Stimulated activated naive CD8-positive, alpha-beta T cell treated with anti-CD3 and anti-CD28 coated beads, Interleukin-15, amount 100 ng/mL, for 72 hours (primary cell): Measurements from ENCODE around the gene UNKL.
A peak's percentile ranks its signal among the peaks of the same experiment; 100 is the strongest.

Source experiments
- ATAC-seq: fragments of 150-1000 bp; cut with Tn5 transposase; 2 replicates; pipeline ENCODE4 v1.10.0; 2021; ENCODE audit warnings: mild to moderate bottlenecking, moderate library complexity
- DNase-seq, 2 donors: peaks; one replicate each; pipeline ENCODE4 v3.0.0; 2021 to 2022
- H3K27ac Mint-ChIP-seq, 2 donors: one replicate each; pipeline ENCODE4 v1.8.0; 2022; ENCODE audit warnings: mild to moderate bottlenecking in 2 of 2, mixed read lengths in 2 of 2, moderate library complexity in 2 of 2
- H3K27me3 Mint-ChIP-seq: one replicate; pipeline ENCODE4 v1.8.0; 2022; ENCODE audit warnings: mixed read lengths
- H3K4me1 Mint-ChIP-seq: one replicate; pipeline ENCODE4 v1.8.0; 2022; ENCODE audit warnings: mild to moderate bottlenecking, mixed read lengths
- H3K4me3 Mint-ChIP-seq, 2 donors: one replicate each; pipeline ENCODE4 v1.8.0; 2022; ENCODE audit warnings: mild to moderate bottlenecking in 2 of 2, mixed read lengths in 2 of 2, moderate library complexity in 1 of 2
- H3K9me3 Mint-ChIP-seq, 2 donors: one replicate each; pipeline ENCODE4 v1.8.0; 2022; ENCODE audit warnings: mixed read lengths in 2 of 2

Gene UNKL

GRCh38 chr16:1338855-1339675 is 75.4 kb downstream of the UNKL start:
- peaks cover 50% of the 10 kb centered on the region for H3K4me1 Mint-ChIP-seq
- ATAC-seq (no peak), DNase-seq (no peak)
- H3K9me3 Mint-ChIP-seq = no peaks in the 10 kb centered on the region
- no peak overlapping the region for H3K27ac Mint-ChIP-seq
- H3K27me3 Mint-ChIP-seq = peaks cover 28% of the 10 kb centered on the region
- H3K4me3 Mint-ChIP-seq = no peak overlapping the region

GRCh38 chr16:1338119-1338730 is 76.3 kb downstream of the UNKL start:
- no peak overlapping the region for H3K27ac Mint-ChIP-seq
- H3K27me3 Mint-ChIP-seq = peaks cover 28% of the 10 kb centered on the region
- peak; percentile 34 to 43 for DNase-seq
- H3K9me3 Mint-ChIP-seq = no peaks in the 10 kb centered on the region
- ATAC-seq = no peak
- H3K4me3 Mint-ChIP-seq = no peak overlapping the region
- H3K4me1 Mint-ChIP-seq = peaks cover 42% of the 10 kb centered on the region

GRCh38 chr16:1337486-1337885 is 77.0 kb downstream of the UNKL start:
- H3K4me1 Mint-ChIP-seq = peaks cover 40% of the 10 kb centered on the region
- H3K27ac Mint-ChIP-seq = no peak overlapping the region
- ATAC-seq (no peak), DNase-seq (no peak)
- peaks cover 35% of the 10 kb centered on the region for H3K27me3 Mint-ChIP-seq
- H3K4me3 Mint-ChIP-seq = no peak overlapping the region
- H3K9me3 Mint-ChIP-seq = no peaks in the 10 kb centered on the region

- no peak for DNase-seq
- Mint-ChIP-seq H3K27me3 (peaks cover 44% of the 10 kb centered on the region), H3K27ac (no peak overlapping the region), H3K4me3 (no peak overlapping the region), H3K4me1 (peaks cover 40% of the 10 kb centered on the region), H3K9me3 (no peaks in the 10 kb centered on the region)
- ATAC-seq = no peak
These were observed 77.9 kb downstream of the UNKL start for GRCh38 chr16:1336619-1337018.

- no peak overlapping the region for H3K27ac Mint-ChIP-seq
- peaks cover 50% of the 10 kb centered on the region for H3K27me3 Mint-ChIP-seq
- H3K4me1 Mint-ChIP-seq = peaks cover 43% of the 10 kb centered on the region
- no peak for DNase-seq
- no peak for ATAC-seq
- H3K4me3 Mint-ChIP-seq = no peak overlapping the region
- no peaks in the 10 kb centered on the region for H3K9me3 Mint-ChIP-seq
These were observed 78.5 kb downstream of the UNKL start for GRCh38 chr16:1335996-1336395.

- Mint-ChIP-seq H3K9me3 (no peaks in the 10 kb centered on the region), H3K27me3 (peaks cover 52% of the 10 kb centered on the region), H3K4me1 (peaks cover 43% of the 10 kb centered on the region), H3K27ac (no peak overlapping the region), H3K4me3 (no peak overlapping the region)
- ATAC-seq (no peak), DNase-seq (no peak)
These were observed 79.1 kb downstream of the UNKL start for GRCh38 chr16:1335211-1335971.

GRCh38 chr16:1334739-1335138 is 79.8 kb downstream of the UNKL start:
- Mint-ChIP-seq H3K9me3 (no peaks in the 10 kb centered on the region), H3K4me1 (peaks cover 43% of the 10 kb centered on the region), H3K4me3 (no peak overlapping the region), H3K27ac (no peak overlapping the region), H3K27me3 (peaks cover 52% of the 10 kb centered on the region)
- ATAC-seq = no peak
- no peak for DNase-seq

GRCh38 chr16:1333854-1334700 is 80.4 kb downstream of the UNKL start:
- ATAC-seq (no peak), DNase-seq (no peak)
- H3K4me1 Mint-ChIP-seq = peaks cover 43% of the 10 kb centered on the region
- no peaks in the 10 kb centered on the region for H3K9me3 Mint-ChIP-seq
- peak overlapping the region in 1 of 2 donors; percentile 54 for H3K4me3 Mint-ChIP-seq
- no peak overlapping the region for H3K27ac Mint-ChIP-seq
- H3K27me3 Mint-ChIP-seq = peaks cover 52% of the 10 kb centered on the region

GRCh38 chr16:1333149-1333812 is 81.2 kb downstream of the UNKL start, which contains the start of gene BAIAP3:
Gene BAIAP3 (plus strand): TSS chr16:1333645. CDS start chr16:1338550, 4,905 bp downstream.
- DNase-seq (peak in 1 of 2 donors; percentile 53), ATAC-seq (peak; percentile 64)
- H3K27ac Mint-ChIP-seq = no peak within 1 kb of the TSS
- no peaks in the 10 kb centered on the region for H3K9me3 Mint-ChIP-seq
- H3K4me3 Mint-ChIP-seq = peak within 1 kb of the TSS; percentile 71 to 77
- peaks cover 52% of the 10 kb centered on the region for H3K27me3 Mint-ChIP-seq
- peaks cover 43% of the 10 kb centered on the region for H3K4me1 Mint-ChIP-seq

GRCh38 chr16:1332618-1333148 is 81.8 kb downstream of the UNKL start:
- ATAC-seq (peak; percentile 13), DNase-seq (no peak)
- peak overlapping the region; percentile 71 to 77 for H3K4me3 Mint-ChIP-seq
- H3K4me1 Mint-ChIP-seq = peaks cover 43% of the 10 kb centered on the region
- H3K27ac Mint-ChIP-seq = no peak overlapping the region
- H3K9me3 Mint-ChIP-seq = no peaks in the 10 kb centered on the region
- H3K27me3 Mint-ChIP-seq = peaks cover 52% of the 10 kb centered on the region

- DNase-seq (peak; percentile 37 to 60), ATAC-seq (peak; percentile 35)
- H3K27me3 Mint-ChIP-seq = peaks cover 52% of the 10 kb centered on the region
- peak overlapping the region; percentile 71 to 77 for H3K4me3 Mint-ChIP-seq
- H3K4me1 Mint-ChIP-seq = peaks cover 43% of the 10 kb centered on the region
- no peaks in the 10 kb centered on the region for H3K9me3 Mint-ChIP-seq
- H3K27ac Mint-ChIP-seq = no peak overlapping the region
These were observed 82.5 kb downstream of the UNKL start for GRCh38 chr16:1331712-1332617.

GRCh38 chr16:1330931-1331711 is 83.4 kb downstream of the UNKL start:
- DNase-seq = no peak
- H3K4me3 Mint-ChIP-seq = peak overlapping the region in 1 of 2 donors; percentile 49

More at GRCh38 chr16:1330931-1331711, 83.4 kb downstream of the UNKL start:
- H3K27ac Mint-ChIP-seq = peak overlapping the region in 1 of 2 donors; percentile 95
- peaks cover 45% of the 10 kb centered on the region for H3K27me3 Mint-ChIP-seq
- no peak for ATAC-seq
- H3K4me1 Mint-ChIP-seq = peaks cover 42% of the 10 kb centered on the region
- H3K9me3 Mint-ChIP-seq = no peaks in the 10 kb centered on the region
